MM.1S (cell line): ENCODE results near the gene KCNJ12.

ENCODE experiments used
- DNase-seq: peaks from one replicate; pipeline ENCODE4 v3.0.0-alpha.2; 2015
- H2AFZ ChIP-seq: fragments of 300-600 bp; sonication (generic); 2 replicates; pipeline ENCODE4 v1.6.0; 2016; ENCODE audit warnings: antibody characterized with exemption, low read length
- H3F3A ChIP-seq: fragments of 300-600 bp; sonication (generic); 2 replicates; pipeline ENCODE4 v1.6.1; 2016; ENCODE audit warnings: mild to moderate bottlenecking, antibody characterized with exemption, low read length, moderate library complexity, mixed read lengths; ENCODE audit not compliant: insufficient read depth
- H3K27ac ChIP-seq: fragments of 300-600 bp; sonication (generic); 2 replicates; pipeline ENCODE4 v1.5.1; 2016; ENCODE audit warnings: mild to moderate bottlenecking, low read length
- H3K27me3 ChIP-seq: fragments of 300-600 bp; sonication (generic); replicated peaks from 2 replicates; pipeline ENCODE4 v1.6.0; 2016; ENCODE audit warnings: low read length; ENCODE audit not compliant: insufficient read depth
- H3K36me3 ChIP-seq: fragments of 300-600 bp; sonication (generic); replicated peaks from 2 replicates; pipeline ENCODE4 v1.6.1; 2016; ENCODE audit warnings: mild to moderate bottlenecking, low read length, mixed read lengths; ENCODE audit not compliant: insufficient read depth
- H3K4me1 ChIP-seq: fragments of 300-600 bp; sonication (generic); 2 replicates; pipeline ENCODE4 v1.6.1; 2016; ENCODE audit warnings: low read length, mixed read lengths
- H3K4me2 ChIP-seq: fragments of 300-600 bp; sonication (generic); 2 replicates; pipeline ENCODE4 v1.6.0; 2016; ENCODE audit warnings: low read depth, low read length
- H3K4me3 ChIP-seq: fragments of 300-600 bp; sonication (generic); 2 replicates; pipeline ENCODE4 v1.5.1; 2016; ENCODE audit warnings: low read length, mixed read lengths
- H3K79me2 ChIP-seq: fragments of 300-600 bp; sonication (generic); 2 replicates; pipeline ENCODE4 v1.6.1; 2016; ENCODE audit warnings: mixed run types, low read length, mixed read lengths
- H3K9ac ChIP-seq: fragments of 300-600 bp; sonication (generic); 2 replicates; pipeline ENCODE4 v1.6.1; 2016; ENCODE audit warnings: low read length, mixed read lengths
- H3K9me2 ChIP-seq: fragments of 300-600 bp; sonication (generic); replicated peaks from 2 replicates; pipeline ENCODE4 v1.6.1; 2016; ENCODE audit warnings: mild to moderate bottlenecking, low read length, mixed read lengths; ENCODE audit not compliant: insufficient read depth
- H3K9me3 ChIP-seq: fragments of 300-600 bp; sonication (generic); replicated peaks from 2 replicates; pipeline ENCODE4 v1.6.1; 2016; ENCODE audit warnings: mild to moderate bottlenecking, low read length, mixed read lengths; ENCODE audit not compliant: insufficient read depth
- H4K20me1 ChIP-seq: fragments of 300-600 bp; sonication (generic); 2 replicates; pipeline ENCODE4 v1.6.1; 2016; ENCODE audit warnings: mild to moderate bottlenecking, low read length, moderate library complexity, mixed read lengths; ENCODE audit not compliant: insufficient read depth
- EZH2 ChIP-seq: fragments of 300-600 bp; sonication (generic); optimal IDR thresholded peaks from 2 replicates; pipeline ENCODE3; 2017; ENCODE audit warnings: low read depth, mild to moderate bottlenecking, antibody characterized with exemption, low read length, mixed read lengths
- EZH2phosphoT487 ChIP-seq: fragments of 300-600 bp; sonication (generic); IDR thresholded peaks from 2 replicates; pipeline ENCODE4 v1.6.1; 2018; ENCODE audit warnings: antibody characterized with exemption, low read length
- TF ChIP-seq, protein P1 (sequence below): fragments of 300-600 bp; sonication (generic); IDR thresholded peaks from 2 replicates; pipeline ENCODE4 v1.5.1; 2016; ENCODE audit warnings: antibody characterized with exemption, low read length, mixed read lengths

KCNJ12 gene

DNA sequence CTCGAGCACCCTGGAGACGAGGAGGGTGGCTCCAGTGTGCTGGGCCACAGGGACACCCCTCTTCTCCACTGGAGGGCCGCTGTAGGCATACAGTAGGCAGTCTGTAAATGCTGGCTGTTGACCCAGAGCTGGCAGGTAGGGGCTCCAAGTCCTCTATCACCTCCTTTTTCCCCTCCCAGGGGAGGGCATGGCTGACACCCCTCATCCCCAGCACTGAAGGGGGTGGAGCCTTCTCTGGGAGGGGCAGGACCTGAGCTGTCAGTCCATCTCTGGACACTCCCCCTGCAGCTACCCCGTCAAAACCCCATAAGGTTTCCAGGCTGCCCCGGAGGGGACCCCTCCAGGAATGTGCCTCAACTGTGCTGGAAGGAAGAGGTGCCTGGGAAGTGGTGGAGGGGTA lies 2.4 kb downstream of the KCNJ12 start:
- Histone ChIP-seq H3K27me3 (peaks cover 61% of the 10 kb centered on the region), H3K4me2 (no peak overlapping the region), H4K20me1 (no peaks in the 10 kb centered on the region)

DNA sequence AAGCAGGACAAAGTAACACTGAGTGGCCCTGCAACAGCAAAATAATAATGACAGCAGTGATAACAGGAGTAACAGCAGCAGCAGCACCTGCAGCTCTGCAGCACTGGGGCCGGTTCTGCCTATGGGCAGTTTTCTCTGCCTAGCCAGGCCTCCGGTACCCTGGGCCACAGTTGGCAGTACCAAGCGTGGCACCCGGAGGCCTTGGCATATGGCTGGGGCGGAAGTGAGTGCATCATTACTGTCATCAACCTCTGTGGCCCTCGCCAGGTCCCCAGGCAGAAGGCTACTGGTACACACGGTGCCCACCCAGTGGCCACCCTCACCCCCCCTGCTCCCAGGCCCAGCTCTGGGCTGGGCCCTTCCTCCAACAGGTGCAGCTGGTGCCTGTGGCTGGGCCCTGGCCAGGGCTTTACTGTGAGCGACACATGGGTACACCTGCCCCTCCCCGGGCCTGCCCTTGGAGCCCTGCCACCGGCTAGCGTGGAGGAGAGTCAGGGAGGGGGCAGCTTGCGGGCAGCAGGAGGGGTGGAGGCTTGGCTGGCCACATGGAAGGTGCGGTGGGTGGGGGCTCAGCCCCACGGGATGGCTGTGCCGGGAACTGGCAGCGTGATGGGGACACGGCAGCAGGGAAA lies 3.0 kb downstream of the KCNJ12 start:
- H3K9me2 ChIP-seq: no peaks in the 10 kb centered on the region
- DNase-seq: no peak
- no peaks in the 10 kb centered on the region for H3K36me3 ChIP-seq
- no peaks in the 10 kb centered on the region for H4K20me1 ChIP-seq
- H3K4me1 ChIP-seq: no peaks in the 10 kb centered on the region
- H3K4me2 ChIP-seq: no peak overlapping the region
- no peak overlapping the region for H3K27ac ChIP-seq
- peaks cover 68% of the 10 kb centered on the region for H3K27me3 ChIP-seq
- H3K4me3 ChIP-seq: no peak overlapping the region
- no peaks in the 10 kb centered on the region for H3K9me3 ChIP-seq
- no peak overlapping the region for H2AFZ ChIP-seq
- no peaks in the 10 kb centered on the region for H3K79me2 ChIP-seq
- H3F3A ChIP-seq: no peaks in the 10 kb centered on the region
- TF ChIP-seq EZH2phosphoT487 (no peak), EZH2 (no peak)
- TF ChIP-seq, protein P1, sequence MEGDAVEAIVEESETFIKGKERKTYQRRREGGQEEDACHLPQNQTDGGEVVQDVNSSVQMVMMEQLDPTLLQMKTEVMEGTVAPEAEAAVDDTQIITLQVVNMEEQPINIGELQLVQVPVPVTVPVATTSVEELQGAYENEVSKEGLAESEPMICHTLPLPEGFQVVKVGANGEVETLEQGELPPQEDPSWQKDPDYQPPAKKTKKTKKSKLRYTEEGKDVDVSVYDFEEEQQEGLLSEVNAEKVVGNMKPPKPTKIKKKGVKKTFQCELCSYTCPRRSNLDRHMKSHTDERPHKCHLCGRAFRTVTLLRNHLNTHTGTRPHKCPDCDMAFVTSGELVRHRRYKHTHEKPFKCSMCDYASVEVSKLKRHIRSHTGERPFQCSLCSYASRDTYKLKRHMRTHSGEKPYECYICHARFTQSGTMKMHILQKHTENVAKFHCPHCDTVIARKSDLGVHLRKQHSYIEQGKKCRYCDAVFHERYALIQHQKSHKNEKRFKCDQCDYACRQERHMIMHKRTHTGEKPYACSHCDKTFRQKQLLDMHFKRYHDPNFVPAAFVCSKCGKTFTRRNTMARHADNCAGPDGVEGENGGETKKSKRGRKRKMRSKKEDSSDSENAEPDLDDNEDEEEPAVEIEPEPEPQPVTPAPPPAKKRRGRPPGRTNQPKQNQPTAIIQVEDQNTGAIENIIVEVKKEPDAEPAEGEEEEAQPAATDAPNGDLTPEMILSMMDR: no peak
- H3K9ac ChIP-seq: no peak overlapping the region

More for the DNA sequence above, 2.4 kb downstream of the KCNJ12 start:
- no peak for DNase-seq
- no peaks in the 10 kb centered on the region for H3K9me3 ChIP-seq
- no peaks in the 10 kb centered on the region for H3K79me2 ChIP-seq
- H2AFZ ChIP-seq: no peak overlapping the region
- no peak overlapping the region for H3K27ac ChIP-seq
- H3F3A ChIP-seq: no peaks in the 10 kb centered on the region
- no peaks in the 10 kb centered on the region for H3K4me1 ChIP-seq
- H3K4me3 ChIP-seq: no peak overlapping the region
- no peaks in the 10 kb centered on the region for H3K36me3 ChIP-seq
- TF ChIP-seq EZH2 (no peak), EZH2phosphoT487 (no peak)
- TF ChIP-seq, protein P1: no peak
- H3K9me2 ChIP-seq: no peaks in the 10 kb centered on the region
- no peak overlapping the region for H3K9ac ChIP-seq

DNA sequence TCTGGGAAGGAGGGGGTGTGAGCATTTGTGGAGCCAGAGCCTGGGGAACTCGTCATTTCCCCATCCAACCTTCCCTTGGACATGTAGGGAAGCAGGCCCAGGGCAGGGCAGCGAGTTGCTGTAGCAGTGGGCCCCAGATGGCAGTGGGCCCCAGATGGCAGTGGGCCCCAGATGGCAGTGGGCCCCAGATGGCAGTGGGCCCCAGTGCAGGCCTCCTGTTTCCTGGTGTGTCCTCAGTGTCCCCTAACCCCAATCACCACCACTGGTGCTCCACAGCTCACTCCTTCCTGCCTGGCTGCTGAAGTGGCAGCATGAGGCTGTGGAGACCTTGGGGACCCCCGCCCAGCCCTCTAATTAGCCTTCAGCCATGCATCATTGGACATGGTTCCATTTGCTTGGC lies 4.5 kb downstream of the KCNJ12 start:
- Histone ChIP-seq H3K4me1 (no peaks in the 10 kb centered on the region), H2AFZ (no peak overlapping the region), H3K79me2 (no peaks in the 10 kb centered on the region), H3K36me3 (no peaks in the 10 kb centered on the region), H3F3A (no peaks in the 10 kb centered on the region), H3K9ac (no peak overlapping the region), H3K4me2 (no peak overlapping the region), H3K9me2 (no peaks in the 10 kb centered on the region), H3K4me3 (no peak overlapping the region), H3K27ac (no peak overlapping the region), H3K27me3 (peaks cover 66% of the 10 kb centered on the region), H4K20me1 (no peaks in the 10 kb centered on the region), H3K9me3 (no peaks in the 10 kb centered on the region)
- DNase-seq: no peak
- no peak for TF ChIP-seq EZH2
- TF ChIP-seq, protein P1: no peak
- TF ChIP-seq EZH2phosphoT487: no peak
